K562 (cell line): ENCODE results near the gene BAZ2A. TPM values are rescaled to one million over a fixed set of nuclear protein-coding genes. Genes with fewer than 3 reads are reported as not detected.

Experiments
- ATAC-seq: fragments of 200-7000 bp; cut with Tn5 transposase; 3 replicates; pipeline ENCODE4 v1.9.1; 2020; ENCODE audit warnings: moderate library complexity
- BruUV-seq: library from RNA; stranded (reverse); fragments of 400-500 nt; replicated peaks from 2 replicates; lab custom pipeline; 2021; lab: Mats Ljungman, UMichigan
- CTCF ChIA-PET: fragments of 300-600 bp; formaldehyde crosslinking; extraction: SDS; loops from one replicate; lab custom pipeline; 2021; ENCODE audit warnings: low intra/inter-chr PET ratio; lab: Yijun Ruan, JAX
- POLR2A ChIA-PET: fragments of 300-600, 350-650 bp; sonication (Branson Sonifier 250); formaldehyde crosslinking; extraction: SDS; loops from one replicate; lab custom pipeline; 2021; ENCODE audit warnings: antibody characterized with exemption, inconsistent platforms; lab: Yijun Ruan, JAX
- DNase-seq, 4 experiments: peaks; one replicate each; pipeline versions ENCODE4 v3.0.0 to v3.0.0-alpha.2; 2011 to 2018; ENCODE audit warnings: low spot score in 3 of 4, mixed read lengths in 3 of 4; ENCODE audit errors: extremely low read depth in 1 of 4
- FAIRE-seq: peaks from 2 replicates; lab custom pipeline; 2011; peaks lifted over from hg19 to GRCh38; lab: Jason Lieb, UNC
- H2AFZ ChIP-seq: 2 replicates; pipeline ENCODE4 v1.6.0; 2011; ENCODE audit warnings: low read depth, low read length, control low read depth, inconsistent platforms
- H3K27ac ChIP-seq: fragments of 200-600 bp; 3 replicates; pipeline ENCODE4 v1.8.0; 2011; ENCODE audit warnings: low read depth, mild to moderate bottlenecking, control low read depth, inconsistent platforms, low read length, moderate library complexity, mixed read lengths; ENCODE audit errors: extremely low read depth
- H3K27me3 ChIP-seq, 2 experiments: fragments of 300-600 bp in 1 of 2; 2 replicates in 1 of 2; 3 replicates in 1 of 2; pipeline versions ENCODE4 v1.6.0 to v1.8.0; 2011; ENCODE audit warnings: inconsistent platforms in 2 of 2, low read length in 2 of 2, mild to moderate bottlenecking in 1 of 2, mixed read lengths in 1 of 2, moderate library complexity in 1 of 2; ENCODE audit not compliant: control insufficient read depth in 2 of 2, insufficient read depth in 2 of 2
- H3K36me3 ChIP-seq: fragments of 300-600 bp; 3 replicates; pipeline ENCODE4 v1.8.0; 2011; ENCODE audit warnings: mild to moderate bottlenecking, low read length, inconsistent platforms; ENCODE audit not compliant: control insufficient read depth, insufficient read depth
- H3K4me1 ChIP-seq, 2 experiments: fragments of 200-600 bp in 1 of 2; replicated peaks in 1 of 2; 2 replicates in 1 of 2; 3 replicates in 1 of 2; pipeline versions ENCODE4 v1.5.1 to v1.8.0; 2011; ENCODE audit warnings: inconsistent platforms in 2 of 2, low read length in 2 of 2, mild to moderate bottlenecking in 1 of 2, mixed read lengths in 1 of 2, moderate library complexity in 1 of 2; ENCODE audit not compliant: control insufficient read depth in 2 of 2, insufficient read depth in 2 of 2
- H3K4me2 ChIP-seq: 2 replicates; pipeline ENCODE4 v1.6.1; 2011; ENCODE audit warnings: low read length, control low read depth, inconsistent platforms, mixed read lengths; ENCODE audit not compliant: insufficient read depth
- H3K4me3 ChIP-seq: fragments of 200-600 bp; sonication (generic), shearing (Covaris generic); 2 replicates; pipeline ENCODE4 v1.5.1; 2016; ENCODE audit warnings: control low read depth, inconsistent platforms
- H3K79me2 ChIP-seq: fragments of 200-600 bp; 3 replicates; pipeline ENCODE4 v1.8.0; 2011; ENCODE audit warnings: low read length, inconsistent platforms; ENCODE audit not compliant: control insufficient read depth, insufficient read depth
- H3K9ac ChIP-seq, 2 experiments: 2 replicates each; pipeline versions ENCODE4 v1.6.0 to v1.6.1; 2011; ENCODE audit warnings: low read depth in 2 of 2, low read length in 2 of 2, control low read depth in 1 of 2, inconsistent platforms in 1 of 2, mild to moderate bottlenecking in 1 of 2, mixed read lengths in 1 of 2; ENCODE audit not compliant: insufficient read depth in 1 of 2
- H3K9me1 ChIP-seq: one replicate; pipeline ENCODE4 v1.6.0; 2011; ENCODE audit warnings: inconsistent platforms, mild to moderate bottlenecking, low read length, moderate library complexity; ENCODE audit not compliant: control insufficient read depth, insufficient read depth
- H3K9me3 ChIP-seq: replicated peaks from 2 replicates; pipeline ENCODE4 v1.5.1; 2011; ENCODE audit warnings: low read depth, low read length, inconsistent platforms; ENCODE audit not compliant: control insufficient read depth, insufficient read depth
- H4K20me1 ChIP-seq: replicated peaks from 2 replicates; pipeline ENCODE4 v1.6.1; 2011; ENCODE audit warnings: low read length, inconsistent platforms, mixed read lengths; ENCODE audit not compliant: control insufficient read depth, insufficient read depth
- CEBPB ChIP-seq: fragments of 450-650 bp; IDR thresholded peaks from 2 replicates; pipeline ENCODE4 v1.6.1; 2016; ENCODE audit warnings: missing genetic modification characterization, missing compliant biosample characterization
- CEBPG ChIP-seq, 3 experiments: fragments of 200-800 bp in 1 of 3; sonication (Bioruptor generic) in 1 of 3; sonication (generic) in 1 of 3; formaldehyde crosslinking in 1 of 3; IDR thresholded peaks in 2 of 3; conservative IDR thresholded peaks in 1 of 3; 2 replicates each; pipeline versions ENCODE4 v1.6.1 to v1.8.0; 2016 to 2022; ENCODE audit warnings: missing compliant biosample characterization in 2 of 3, missing genetic modification characterization in 2 of 3, mild to moderate bottlenecking in 1 of 3, missing genetic modification reagents in 1 of 3
- CTCF ChIP-seq, 3 experiments: IDR thresholded peaks in 2 of 3; conservative IDR thresholded peaks in 1 of 3; 2 replicates each; pipeline ENCODE4 v1.5.1; 2011 to 2012; ENCODE audit warnings: low read length in 3 of 3, mild to moderate bottlenecking in 3 of 3, control low read depth in 2 of 3, improper control_type of control experiment in 1 of 3, inconsistent platforms in 1 of 3, low read depth in 1 of 3, mixed read lengths in 1 of 3, moderate library complexity in 1 of 3; ENCODE audit not compliant: insufficient read depth in 2 of 3
- EP400 ChIP-seq: fragments of 450-650 bp; IDR thresholded peaks from 2 replicates; pipeline ENCODE4 v1.6.1; 2017; ENCODE audit warnings: antibody characterized with exemption, mild to moderate bottlenecking, moderate library complexity
- ETV6 ChIP-seq, 3 experiments: fragments of 150-350 bp in 1 of 3; sonication (generic) in 1 of 3; formaldehyde crosslinking in 1 of 3; IDR thresholded peaks; 2 replicates each; pipeline versions ENCODE4 v1.6.1 to v1.8.0; 2014 to 2022; ENCODE audit warnings: borderline replicate concordance in 2 of 3, low read depth in 2 of 3, antibody characterized with exemption in 1 of 3, low read length in 1 of 3, mild to moderate bottlenecking in 1 of 3, missing genetic modification reagents in 1 of 3
- MEF2D ChIP-seq: conservative IDR thresholded peaks from 2 replicates; pipeline ENCODE4 v1.6.1; 2016; ENCODE audit warnings: low read depth, missing genetic modification characterization, missing compliant biosample characterization
- POLR2A ChIP-seq: fragments of 450-650 bp; conservative IDR thresholded peaks from 2 replicates; pipeline ENCODE4 v1.6.1; 2016
- POLR2B ChIP-seq: fragments of 450-650 bp; IDR thresholded peaks from 2 replicates; pipeline ENCODE4 v1.6.1; 2018; ENCODE audit warnings: low read depth; ENCODE audit not compliant: partially characterized antibody
- SAFB2 ChIP-seq: fragments of 200-400 bp; formaldehyde crosslinking; IDR thresholded peaks from 2 replicates; pipeline ENCODE4 v1.6.1; 2018; ENCODE audit warnings: borderline replicate concordance, low read length, low read depth, moderate library complexity; ENCODE audit not compliant: severe bottlenecking
- SMARCA4 ChIP-seq: fragments of 450-650 bp; IDR thresholded peaks from 2 replicates; pipeline ENCODE4 v1.6.1; 2016
- SRF ChIP-seq, 2 experiments: fragments of 250-450, 450-650 bp in 1 of 2; sonication (Bioruptor Pico) in 1 of 2; sonication (generic) in 1 of 2; formaldehyde crosslinking; IDR thresholded peaks; 2 replicates each; pipeline versions ENCODE4 v1.5.0 to v1.5.1; 2020 to 2022; ENCODE audit warnings: mild to moderate bottlenecking in 1 of 2, missing genetic modification reagents in 1 of 2
- WGBS: fragments of 100-300 bp; shearing (Covaris generic); methylation state at CpG from one replicate; pipeline ENCODE4 v1.1.6; 2016; ENCODE audit warnings: low coverage, mixed read lengths; ENCODE audit not compliant: insufficient coverage; ENCODE audit errors: missing lambda C conversion rate; 5-methylcytosine and 5-hydroxymethylcytosine counted together
- in situ Hi-C: fragments of 300-500 bp; cut with MboI; formaldehyde crosslinking; loops from 4 replicates; pipeline ENCODE4 v1.15.0; 2018; ENCODE audit warnings: inconsistent platforms, mixed read lengths
- intact Hi-C: fragments of 100-400 bp; cut with micrococcal nuclease; formaldehyde crosslinking; loops from 2 replicates; pipeline ENCODE4 v1.14.2; 2022
- polyA plus RNA-seq, 8 experiments: library from polyadenylated mRNA; depleted of rRNA in 4 of 8; stranded (reverse) in 5 of 8; unstranded in 3 of 8; fragments of >200 nt; fragmentation: Nextera tagmentation in 2 of 8; fragmentation: Illumina TruSeq in 1 of 8; extraction: Ambion mirVana in 2 of 8; extraction: Trizol in 1 of 8; gene quantifications; 2 replicates each; pipeline versions ENCODE4 v1.2.1 to v1.2.3, GENCODE V29; 2011 to 2014; ENCODE audit warnings: inconsistent platforms in 1 of 8, missing spikeins in 1 of 8
- total RNA-seq, 7 experiments: library from RNA; depleted of rRNA in 6 of 7; stranded (reverse); fragments of >200 nt in 6 of 7; fragmentation: Illumina TruSeq in 2 of 7; extraction: Trizol in 2 of 7; gene quantifications; 2 replicates each; pipeline versions ENCODE4 v1.2.1 to v1.2.3, GENCODE V29; 2011 to 2021; ENCODE audit warnings: low replicate concordance in 1 of 7

Gene BAZ2A
- total and polyA plus RNA-seq, 9 of the 15 experiments (the other 6 are each of a cell fraction or from before 2014, with no cell fraction given), result 4.5 to 86.4 (median 26.2) TPM

- no peak overlapping the region for H3K4me2 ChIP-seq
- CTCF ChIA-PET, result no interaction called here
These were observed 27.9 kb downstream of the BAZ2A start for GRCh38 chr12:56602239-56602638.

GRCh38 chr12:56601503-56601902 lies 28.6 kb downstream of the BAZ2A start:
- Histone ChIP-seq H3K4me3 (no peak overlapping the region), H3K27ac (no peak overlapping the region), H3K36me3 (peaks cover 98% of the 10 kb centered on the region), H3K9me3 (no peaks in the 10 kb centered on the region), H2AFZ (no peak overlapping the region), H3K4me1 (no peaks in the 10 kb centered on the region), H3K9me1 (no peaks in the 10 kb centered on the region), H4K20me1 (0 out of 2 replicates have a peak, but pooled peaks cover 5% of the 10 kb centered on the region), H3K9ac (0 out of 4 replicates have a peak overlapping the region, but pooled peaks of 1 of the 2 experiments have one; percentile 0), H3K27me3 (no peaks in the 10 kb centered on the region), H3K4me2 (no peak overlapping the region), H3K79me2 (no peaks in the 10 kb centered on the region)
- ATAC-seq (peak; percentile 83), FAIRE-seq (peak; percentile 46), DNase-seq (peak; percentile 30 to 50 (median 44))
- whole genome bisulfite sequencing, result 90% methylated on average over 3 of the region's 3 CpGs
- BruUV-seq, result no TSS peak
- CTCF ChIA-PET, result no interaction called here
- in situ Hi-C loops, result no loop called here
- POLR2A ChIA-PET, result interaction anchor here (0.5 to 2.9 kb wide), 5 partner anchors 10 to 352 kb away, joined by 3 to 13 read pairs (median 5); no protein-coding TSS in a partner anchor
- intact Hi-C loops, result no loop called here
- TF ChIP-seq SRF (CRISPR knock-in tag; IDR thresholded peaks at IDR 0.05) (no peak), CTCF (IDR thresholded peaks at IDR 0.05 in 2 of 3, conservative IDR thresholded peaks at IDR 0.05 in 1 of 3; ENCODE audit: insufficient read depth in 2 of 3, low read depth in 1 of 3, low read length in 3 of 3) (peak; percentile 47 to 53 (median 48); a peak in 5 of 6 replicates), POLR2B (peak; percentile 22), POLR2A (0 out of 2 replicates have a peak, but pooled peaks have one; percentile 13), SMARCA4 (no peak)

More at GRCh38 chr12:56602239-56602638, 27.9 kb downstream of the BAZ2A start:
- no TSS peak for BruUV-seq
- Histone ChIP-seq H2AFZ (no peak overlapping the region), H3K9me3 (no peaks in the 10 kb centered on the region), H3K4me3 (no peak overlapping the region), H3K36me3 (peaks cover 98% of the 10 kb centered on the region), H3K27ac (no peak overlapping the region), H3K4me1 (no peaks in the 10 kb centered on the region), H4K20me1 (0 out of 2 replicates have a peak, but pooled peaks cover 5% of the 10 kb centered on the region), H3K27me3 (no peaks in the 10 kb centered on the region), H3K9ac (no peak overlapping the region), H3K9me1 (no peaks in the 10 kb centered on the region), H3K79me2 (no peaks in the 10 kb centered on the region)
- DNase-seq (no peak), FAIRE-seq (no peak), ATAC-seq (no peak)
- 90% methylated on average over 3 of the region's 3 CpGs for WGBS
- POLR2A ChIA-PET, result interaction anchor here (0.9 to 2.9 kb wide), 4 partner anchors 9 to 35 kb away, joined by 3 to 13 read pairs (median 5); no protein-coding TSS in a partner anchor
- TF ChIP-seq ETV6 (IDR thresholded peaks at IDR 0.05; ENCODE audit: borderline replicate concordance in 1 of 2, low read depth in 2 of 2, low read length in 1 of 2), result no peak
- TF ChIP-seq ETV6 (CRISPR knock-in tag; IDR thresholded peaks at IDR 0.05; ENCODE audit: borderline replicate concordance), result no peak
- TF ChIP-seq CEBPB (tag), result peak; percentile 90
- no peak for TF ChIP-seq EP400
- TF ChIP-seq SAFB2, result no peak
- no peak for TF ChIP-seq CEBPG (CRISPR knock-in tag; IDR thresholded peaks at IDR 0.05)
- TF ChIP-seq CEBPG (tag; conservative IDR thresholded peaks at IDR 0.05 in 1 of 2, IDR thresholded peaks at IDR 0.05 in 1 of 2), result peak; percentile 44 to 82; a peak in 3 of 4 replicates
- TF ChIP-seq MEF2D (tag), result no peak
- intact Hi-C loops (no loop called here), in situ Hi-C loops (no loop called here)
